Activated CD4-positive, alpha-beta T cell treated with anti-CD3 and anti-CD28 coated beads for 24 hours (primary cell): ENCODE data around the gene NEK9.
"Not testable (repeated sequence)": the region's sequence is repeated elsewhere in the genome, so short reads cannot be mapped to it uniquely, and the experiment has no call there.

Source experiments
- DNase-seq, 2 donors: peaks; one replicate each; pipeline ENCODE4 v3.0.0-alpha.2; 2020; ENCODE audit warnings: low read depth in 2 of 2

Gene NEK9

GRCh38 chr14:75107186-75107585, 19.7 kb downstream of the NEK9 start:
- no peak for DNase-seq

GRCh38 chr14:75101491-75101890, 25.4 kb downstream of the NEK9 start:
- DNase-seq, result no peak

GRCh38 chr14:75098682-75099081, 28.2 kb downstream of the NEK9 start:
- no peak for DNase-seq

DNA sequence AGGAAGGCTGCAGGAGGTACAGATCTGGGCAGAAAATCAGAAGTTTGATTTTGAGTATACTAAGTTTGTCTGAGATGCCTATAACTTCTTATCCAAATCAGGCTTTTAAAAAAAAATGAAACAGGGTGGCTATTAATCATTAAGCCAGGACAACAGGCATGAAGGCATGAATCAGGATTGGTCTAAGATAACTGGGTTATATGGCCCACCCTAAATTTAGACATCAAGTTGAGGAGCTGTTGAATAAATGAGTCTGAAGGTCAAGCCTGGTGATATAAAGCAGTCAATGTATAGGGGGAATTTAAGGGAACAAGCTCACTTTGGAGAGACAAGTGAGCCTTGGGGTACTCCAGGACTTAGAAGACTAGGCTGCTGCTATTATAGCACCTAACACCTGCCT, 28.6 kb downstream of the NEK9 start:
- DNase-seq, result no peak

- no peak for DNase-seq
Measured at GRCh38 chr14:75096959-75097358, 29.9 kb downstream of the NEK9 start.

- no peak for DNase-seq
Measured at GRCh38 chr14:75095690-75096089, 31.2 kb downstream of the NEK9 start.

- DNase-seq, result no peak
Measured at GRCh38 chr14:75094896-75095295, 32.0 kb downstream of the NEK9 start.

DNA sequence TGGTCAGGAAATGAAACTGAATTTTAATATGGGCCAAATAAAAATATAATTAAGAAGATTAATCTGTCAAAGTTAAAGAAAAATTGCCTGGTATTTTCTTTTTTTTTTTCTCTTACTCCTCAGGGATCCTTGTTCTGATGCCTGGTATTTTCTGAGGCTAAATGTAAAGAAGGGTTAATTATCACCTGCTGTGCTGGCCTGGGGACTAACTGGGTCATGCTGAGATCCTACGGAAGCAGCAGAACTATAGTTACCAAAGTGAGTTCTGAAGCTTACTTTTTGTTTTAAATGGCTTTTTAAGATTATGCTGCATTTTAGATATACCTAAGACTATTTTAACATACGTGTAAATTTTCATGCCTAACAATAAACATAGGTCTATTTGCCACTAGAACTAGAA, 34.1 kb downstream of the NEK9 start:
- no peak for DNase-seq

- no peak for DNase-seq
Measured at GRCh38 chr14:75091251-75091650, 35.6 kb downstream of the NEK9 start.

GRCh38 chr14:75090353-75090752, 36.5 kb downstream of the NEK9 start:
- no peak for DNase-seq

GRCh38 chr14:75088566-75089373, 38.1 kb downstream of the NEK9 start:
- peak in 1 of 2 donors; percentile 27 for DNase-seq

DNA sequence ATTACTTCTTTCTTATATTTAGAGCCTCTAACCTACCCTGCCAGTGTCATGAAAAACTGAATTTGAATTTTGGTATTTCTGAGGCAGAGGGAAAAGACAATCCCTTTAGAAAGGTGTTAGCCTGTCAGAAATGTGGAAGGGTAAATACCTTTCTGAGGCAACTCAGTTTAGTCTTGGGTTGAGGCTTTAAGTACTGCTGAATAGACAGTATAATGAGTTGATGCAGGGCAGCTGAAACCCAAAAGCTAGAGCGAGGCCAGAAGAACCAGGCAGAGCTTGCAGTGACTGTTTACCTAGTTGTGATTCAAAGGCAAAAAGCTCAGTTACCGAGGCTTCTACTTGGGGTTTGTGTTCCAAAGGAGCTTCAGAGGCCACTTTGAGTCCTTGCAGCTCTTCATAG, 38.7 kb downstream of the NEK9 start:
- no peak for DNase-seq

DNA sequence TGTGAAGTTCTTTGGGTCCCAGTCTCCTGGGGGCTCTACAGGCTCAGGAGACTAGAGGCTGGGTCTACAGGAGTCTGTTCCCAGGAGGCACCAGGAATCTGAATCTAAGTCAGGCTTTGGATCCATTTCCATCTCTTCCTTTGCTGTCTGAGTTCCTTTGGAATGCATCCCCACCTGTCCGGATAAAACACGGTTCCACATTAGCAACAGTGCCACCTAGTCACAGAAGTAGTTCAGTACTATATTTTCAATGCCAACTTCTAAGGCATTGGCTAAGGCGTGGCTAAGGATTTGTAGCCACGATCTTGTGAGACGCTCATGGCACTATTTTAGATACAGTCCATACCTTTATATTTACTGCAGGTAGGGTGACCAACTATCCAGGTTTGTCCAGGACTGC, 42.3 kb downstream of the NEK9 start:
- DNase-seq, result no peak

GRCh38 chr14:75083271-75083670, 43.6 kb downstream of the NEK9 start:
- no peak for DNase-seq

- no peak for DNase-seq
Measured at GRCh38 chr14:75081660-75082229, 45.1 kb downstream of the NEK9 start.

DNA sequence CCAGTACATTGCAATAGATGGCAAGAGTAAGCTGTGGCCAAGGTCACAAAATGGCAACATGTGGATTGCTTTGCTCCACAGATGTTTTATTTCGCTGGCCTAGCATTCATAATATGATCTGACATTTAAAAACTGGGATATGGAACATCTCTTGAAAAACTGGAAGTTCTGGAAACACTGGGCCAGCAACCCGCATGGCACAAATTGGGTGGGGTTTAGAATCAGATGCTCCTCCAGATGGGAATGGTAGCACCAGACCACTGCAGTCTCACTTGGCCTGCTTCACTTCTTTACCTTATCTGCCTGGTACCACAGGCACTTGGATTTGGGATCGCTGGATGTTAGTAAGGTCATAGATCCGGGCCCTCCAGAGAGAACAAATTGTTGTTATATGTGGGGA, 47.3 kb downstream of the NEK9 start:
- DNase-seq, result no peak

DNA sequence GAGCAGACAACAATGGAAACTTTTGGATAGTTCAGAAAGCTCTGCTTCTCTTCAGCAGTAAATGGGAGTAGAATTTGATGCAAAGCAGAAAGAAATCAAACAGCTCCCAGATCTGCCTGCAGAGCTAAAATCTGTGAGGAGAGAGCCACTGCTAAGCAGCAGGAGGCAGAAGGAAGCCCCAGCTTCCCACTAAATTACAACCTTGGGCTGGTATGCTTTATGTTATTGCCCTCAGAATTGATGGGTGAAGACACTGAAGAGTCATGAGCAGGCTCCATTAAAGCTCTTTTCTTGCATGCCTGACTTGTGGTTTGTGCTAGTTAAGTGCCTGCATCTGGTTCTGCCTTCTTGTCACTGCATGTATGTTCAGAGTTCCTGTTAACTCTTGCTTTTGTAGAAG, 49.1 kb downstream of the NEK9 start:
- no peak for DNase-seq

GRCh38 chr14:75070383-75070782, 56.5 kb downstream of the NEK9 start:
- DNase-seq, result no peak

- DNase-seq, result no peak
Measured at GRCh38 chr14:75069811-75070145, 57.1 kb downstream of the NEK9 start.

DNA sequence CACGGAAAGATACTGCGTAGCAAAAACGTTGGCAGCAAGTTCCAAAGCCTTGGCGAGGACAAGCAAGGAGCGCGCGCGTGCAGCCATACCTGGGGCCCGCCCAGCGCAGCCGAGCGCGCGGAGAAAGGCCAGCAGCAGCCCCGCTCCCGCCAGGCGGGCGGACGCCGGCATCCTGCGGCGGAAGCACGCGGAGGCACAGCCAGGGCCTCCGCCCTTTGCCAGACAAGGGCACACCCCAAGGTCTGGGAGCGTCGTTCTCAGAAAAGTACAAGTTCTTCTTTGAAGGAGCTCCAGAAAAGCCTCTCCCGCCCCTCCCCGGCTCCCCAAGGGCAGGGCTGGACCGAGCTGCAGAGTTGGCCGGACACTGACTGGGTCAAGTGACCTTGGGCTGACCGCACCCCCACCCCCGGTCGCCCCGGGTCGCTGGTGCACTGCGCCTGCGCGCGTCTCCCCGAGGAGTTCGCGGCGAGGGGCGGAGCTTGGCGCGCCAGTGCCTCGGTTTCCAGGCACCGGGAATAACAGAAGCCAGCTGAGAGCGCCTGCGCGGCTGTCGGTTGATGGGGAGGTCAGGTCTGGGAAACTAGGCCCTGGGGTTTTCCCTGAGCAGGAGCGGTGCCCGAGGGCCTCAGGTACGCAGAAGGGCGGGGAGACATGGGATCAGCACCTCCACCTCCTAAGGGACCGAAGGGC, 57.6 kb downstream of the NEK9 start, which contains the start of gene ZC2HC1C:
TSS of gene ZC2HC1C (plus strand) at position 521 of the 690 bp plus-strand sequence. CDS start 933 bp downstream, outside the sequence.
- peak; percentile 38 to 63 for DNase-seq

DNA sequence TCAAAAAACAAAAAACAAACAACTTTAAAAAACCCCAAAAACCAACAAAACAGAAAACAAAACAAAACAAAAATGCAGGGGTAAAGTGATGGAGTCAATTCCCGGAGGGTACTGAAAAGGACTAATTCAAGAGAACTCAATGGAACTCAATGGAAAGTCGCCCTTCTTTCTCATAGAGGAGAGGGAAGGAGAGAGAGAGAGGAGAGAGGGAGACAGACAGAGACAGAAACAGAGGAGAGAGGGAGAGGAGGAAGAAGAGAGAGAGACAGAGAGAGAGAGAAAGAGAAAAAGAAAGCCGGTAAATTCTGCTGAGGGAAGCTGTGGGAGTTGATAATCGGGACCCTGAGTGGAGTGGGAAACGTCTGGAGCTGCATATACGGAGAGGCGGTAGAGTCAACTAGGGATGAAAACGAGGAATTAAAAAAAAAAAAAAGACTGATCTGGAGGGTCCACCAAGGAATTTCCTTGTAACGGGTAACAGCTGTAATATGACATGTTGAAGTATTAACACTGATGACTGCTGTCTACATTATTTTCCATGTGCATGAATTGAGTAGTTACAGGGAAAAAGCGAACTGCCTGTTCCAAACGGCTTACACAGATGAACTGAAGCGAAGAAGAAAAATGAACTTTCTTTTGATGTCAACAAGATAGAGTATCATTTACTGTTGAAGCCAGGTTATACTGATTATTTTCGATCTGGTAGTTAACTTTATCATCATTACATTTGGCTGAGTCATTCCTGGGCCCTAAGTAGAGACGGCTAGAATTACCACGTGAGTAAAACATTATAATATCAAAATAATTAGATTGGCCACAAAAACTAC, 58.3 kb downstream of the NEK9 start:
- no peak for DNase-seq

- not testable (repeated sequence) for DNase-seq
Measured at GRCh38 chr14:75067765-75068164, 59.1 kb downstream of the NEK9 start.
